HPDE6-E6E7 (cell line): ENCODE results near the gene RAB15.

ENCODE experiments used
- DNase-seq: peaks from one replicate; pipeline ENCODE4 v3.0.0; 2011; ENCODE audit warnings: missing footprints; ENCODE audit errors: extremely low spot score

The RAB15 gene

DNA sequence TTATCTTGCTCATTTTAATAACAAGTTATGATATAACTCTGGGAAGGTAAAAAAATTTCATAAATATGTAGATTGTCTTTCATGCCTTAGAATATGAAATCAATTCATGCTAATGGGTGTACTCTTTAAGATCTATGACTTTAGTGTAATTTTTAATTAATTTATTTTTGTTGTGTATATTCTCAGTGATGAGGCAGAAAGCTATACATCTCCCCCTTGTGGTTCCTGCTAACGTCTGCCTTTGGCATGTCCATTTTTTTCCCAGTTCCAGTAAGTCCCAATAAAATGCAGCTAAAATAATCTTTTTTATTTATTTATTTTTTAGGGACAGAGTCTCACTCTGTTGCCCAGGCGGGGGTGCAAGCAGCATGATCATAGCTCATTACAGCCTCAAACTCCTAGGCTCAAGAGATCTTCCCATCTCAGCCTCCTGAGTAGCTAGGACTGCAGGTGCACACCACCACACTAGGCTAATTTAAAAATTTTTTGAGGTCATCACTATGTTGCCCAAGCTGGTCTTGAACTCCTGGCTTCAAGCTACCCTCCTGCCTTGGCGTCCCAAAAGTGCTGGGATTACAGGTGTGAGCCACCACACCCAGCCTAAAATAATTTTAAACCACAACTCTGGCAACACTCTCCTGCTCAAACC, 61.2 kb downstream of the RAB15 start:
- peak; percentile 19 for DNase-seq

DNA sequence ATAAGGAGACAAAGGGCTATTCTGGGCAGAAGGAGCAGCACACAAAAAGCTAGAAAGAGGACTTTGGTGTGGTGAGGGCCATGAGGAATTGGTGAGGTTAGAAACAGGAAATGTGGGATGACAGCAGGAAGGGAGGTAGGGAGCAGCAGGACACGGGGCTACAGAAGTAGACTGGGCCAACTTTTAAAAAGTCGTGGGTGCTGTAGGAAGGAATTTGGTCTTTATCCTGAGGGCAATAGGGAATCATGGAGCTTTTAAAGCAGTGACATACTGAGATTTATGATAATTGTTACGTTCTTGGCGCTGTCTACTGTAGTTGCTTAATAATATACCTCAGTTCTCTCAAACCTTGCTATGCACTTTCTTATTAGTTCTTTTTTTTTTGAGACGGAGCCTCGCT, 66.1 kb downstream of the RAB15 start:
- no peak for DNase-seq

DNA sequence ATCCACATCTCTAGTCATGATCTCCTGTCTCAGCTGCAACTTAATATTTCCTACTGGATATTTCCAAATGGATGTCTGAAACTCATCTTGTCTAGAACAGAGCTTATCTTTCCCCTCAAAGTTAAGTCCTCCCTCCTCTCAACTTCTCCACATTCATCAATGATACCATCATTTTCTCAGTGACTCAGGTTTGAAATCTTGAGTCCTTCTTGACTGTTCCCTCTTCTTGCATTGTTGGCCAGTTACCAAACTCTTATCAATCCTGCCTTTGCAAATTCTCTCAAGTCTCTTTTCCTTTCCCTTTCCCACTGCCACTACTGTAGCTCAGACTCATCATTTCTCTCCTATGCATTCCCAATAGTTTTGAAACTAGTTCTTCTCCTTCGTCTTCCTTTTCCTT, 72.2 kb downstream of the RAB15 start:
- DNase-seq, result no peak
